Suprapubic skin (tissue), 4 donors: ENCODE data around the gene CALML3. TPM values are rescaled to one million over a fixed set of nuclear protein-coding genes. Genes with fewer than 3 reads are reported as not detected.

Experiments used
- DNase-seq, 2 donors: peaks; one replicate each; pipeline ENCODE4 v3.0.0-alpha.2; 2019; ENCODE audit warnings: low spot score in 2 of 2
- H3K27ac ChIP-seq: fragments of 200-600 bp; sonication (generic); one replicate; pipeline ENCODE4 v1.5.1; 2019
- H3K27me3 ChIP-seq: fragments of 200-600 bp; sonication (generic); one replicate; pipeline ENCODE4 v1.5.1; 2019
- H3K36me3 ChIP-seq: fragments of 200-600 bp; sonication (generic); one replicate; pipeline ENCODE4 v1.5.1; 2019
- H3K4me1 ChIP-seq: fragments of 200-600 bp; sonication (generic); one replicate; pipeline ENCODE4 v1.5.1; 2019
- H3K4me3 ChIP-seq: fragments of 200-600 bp; sonication (generic); one replicate; pipeline ENCODE4 v1.5.1; 2019; ENCODE audit warnings: mild to moderate bottlenecking
- H3K9me3 ChIP-seq: fragments of 200-600 bp; sonication (generic); one replicate; pipeline ENCODE4 v1.5.1; 2019
- CTCF ChIP-seq, 2 donors: fragments of 200-600 bp in 1 of 2; fragments of 450-650 bp in 1 of 2; sonication (generic) in 1 of 2; IDR thresholded peaks; one replicate each; pipeline ENCODE4 v1.5.1; 2016 to 2019; ENCODE audit warnings: antibody characterized with exemption in 2 of 2, mild to moderate bottlenecking in 1 of 2, moderate library complexity in 1 of 2
- EP300 ChIP-seq: sonication (generic); formaldehyde crosslinking; IDR thresholded peaks from one replicate; pipeline ENCODE4 v1.6.1; 2017; ENCODE audit warnings: antibody characterized with exemption
- POLR2A ChIP-seq, 2 donors: fragments of 450-650 bp; IDR thresholded peaks; one replicate each; pipeline ENCODE4 v1.6.1; 2017; ENCODE audit warnings: antibody characterized with exemption in 2 of 2, mild to moderate bottlenecking in 2 of 2, moderate library complexity in 2 of 2
- POLR2AphosphoS5 ChIP-seq, 3 donors: sonication (generic); formaldehyde crosslinking; IDR thresholded peaks; one replicate each; pipeline ENCODE4 v1.6.1; 2017; ENCODE audit warnings: antibody characterized with exemption in 3 of 3
- WGBS: methylation state at CpG from one replicate; pipeline ENCODE4 v1.1.5; 2018; 5-methylcytosine and 5-hydroxymethylcytosine counted together
- total RNA-seq, 4 donors: library from RNA; depleted of rRNA; stranded (reverse); fragments of >200 nt; gene quantifications; one replicate each; pipeline ENCODE4 v1.1.0, GENCODE V29; 2016

The CALML3 gene
- total RNA-seq, 4 donors from 2014 or later: 27.4 to 296 (median 105) TPM

- DNase-seq: no peak
- Histone ChIP-seq H3K36me3 (no peaks in the 10 kb centered on the region), H3K9me3 (no peaks in the 10 kb centered on the region), H3K27ac (no peak overlapping the region), H3K27me3 (no peaks in the 10 kb centered on the region), H3K4me1 (peaks cover 25% of the 10 kb centered on the region), H3K4me3 (no peak overlapping the region)
- TF ChIP-seq POLR2A (IDR thresholded peaks at IDR 0.05) (no peak), CTCF (IDR thresholded peaks at IDR 0.05) (no peak), EP300 (no peak), POLR2AphosphoS5 (IDR thresholded peaks at IDR 0.05) (no peak)
- 79% methylated on average over 9 of the region's 10 CpGs for WGBS
Measured at GRCh38 chr10:5515948-5516761, 8.6 kb upstream of the CALML3 start.

- WGBS: 87% methylated on average over 5 of the region's 5 CpGs
- TF ChIP-seq EP300 (no peak), CTCF (IDR thresholded peaks at IDR 0.05) (no peak), POLR2A (IDR thresholded peaks at IDR 0.05) (no peak), POLR2AphosphoS5 (IDR thresholded peaks at IDR 0.05) (no peak)
- DNase-seq: no peak
Measured at GRCh38 chr10:5517546-5517945, 7.2 kb upstream of the CALML3 start.

DNA sequence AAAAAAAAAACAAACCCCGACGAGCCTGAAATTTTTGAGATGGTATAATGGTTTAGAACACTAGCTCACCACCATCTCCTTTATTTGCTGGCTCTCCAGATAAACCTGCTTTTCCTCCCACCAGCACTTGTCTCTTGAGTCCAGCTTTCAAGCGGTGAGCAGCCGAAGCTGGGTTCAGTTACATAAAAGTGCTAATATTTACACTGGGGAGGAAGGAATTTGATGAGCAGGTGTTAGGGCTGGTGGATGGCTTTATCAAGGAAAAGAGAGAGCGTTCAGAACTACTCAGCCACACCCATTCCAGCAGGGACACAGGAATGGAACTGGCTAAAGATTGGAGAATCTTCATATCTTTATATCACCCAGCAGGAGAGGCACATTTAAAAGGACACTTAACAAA, 6.6 kb upstream of the CALML3 start:
- no peaks in the 10 kb centered on the region for H3K36me3 ChIP-seq
- 74% methylated on average over 5 of the region's 5 CpGs for WGBS
- peak in 1 of 2 donors; percentile 28 for DNase-seq

More at GRCh38 chr10:5517546-5517945, 7.2 kb upstream of the CALML3 start:
- Histone ChIP-seq H3K4me3 (no peak overlapping the region), H3K4me1 (peaks cover 15% of the 10 kb centered on the region), H3K27me3 (no peaks in the 10 kb centered on the region), H3K27ac (no peak overlapping the region), H3K9me3 (no peaks in the 10 kb centered on the region), H3K36me3 (no peaks in the 10 kb centered on the region)

GRCh38 chr10:5519054-5519453, 5.7 kb upstream of the CALML3 start:
- no peak for TF ChIP-seq EP300
- no peak for DNase-seq
- Histone ChIP-seq H3K27me3 (no peaks in the 10 kb centered on the region), H3K27ac (no peak overlapping the region), H3K9me3 (no peaks in the 10 kb centered on the region), H3K36me3 (no peaks in the 10 kb centered on the region), H3K4me3 (no peak overlapping the region), H3K4me1 (no peaks in the 10 kb centered on the region)
- WGBS: 94% methylated on average over 3 of the region's 3 CpGs

More for the DNA sequence above, 6.6 kb upstream of the CALML3 start:
- no peaks in the 10 kb centered on the region for H3K9me3 ChIP-seq
- no peak overlapping the region for H3K27ac ChIP-seq
- no peak overlapping the region for H3K4me3 ChIP-seq
- peaks cover 9% of the 10 kb centered on the region for H3K4me1 ChIP-seq
- TF ChIP-seq POLR2A (IDR thresholded peaks at IDR 0.05): no peak
- TF ChIP-seq CTCF (IDR thresholded peaks at IDR 0.05): no peak
- TF ChIP-seq EP300: no peak
- no peak for TF ChIP-seq POLR2AphosphoS5 (IDR thresholded peaks at IDR 0.05)
- no peaks in the 10 kb centered on the region for H3K27me3 ChIP-seq

DNA sequence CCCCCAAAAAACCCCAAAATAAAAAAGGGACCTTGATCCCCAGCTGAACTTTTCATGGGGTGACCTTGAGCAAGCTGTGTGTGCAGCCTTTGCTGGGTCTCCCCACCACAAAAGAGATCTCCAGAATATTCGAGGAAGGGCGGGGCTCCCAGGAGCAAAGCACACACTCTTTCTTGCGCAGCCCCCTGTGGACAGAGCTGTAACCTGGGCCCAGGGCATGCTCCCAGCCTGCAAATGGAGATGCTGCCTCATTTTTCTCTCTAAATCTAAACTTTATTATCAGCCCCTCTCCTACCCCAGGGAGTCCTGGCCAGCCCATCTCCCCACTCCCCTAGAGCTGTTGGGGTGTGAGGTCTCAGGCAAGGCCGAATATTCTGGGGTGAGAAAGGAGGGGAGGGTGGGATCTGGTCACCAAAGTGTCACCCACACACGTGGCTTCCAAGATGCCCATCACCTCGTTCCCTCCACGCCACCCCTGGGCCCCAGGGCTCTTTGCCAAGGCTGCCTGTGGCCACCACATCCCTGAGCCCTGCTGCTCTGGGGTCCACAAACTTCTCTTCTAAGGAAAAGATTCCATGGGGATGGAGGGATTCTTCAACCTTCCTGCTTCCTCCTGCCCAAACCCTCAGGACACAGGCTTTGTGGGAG, 1.7 kb upstream of the CALML3 start:
- no peak for TF ChIP-seq EP300
- TF ChIP-seq POLR2AphosphoS5 (IDR thresholded peaks at IDR 0.05): no peak
- no peak for TF ChIP-seq CTCF (IDR thresholded peaks at IDR 0.05)
- TF ChIP-seq POLR2A (IDR thresholded peaks at IDR 0.05): no peak
- no peaks in the 10 kb centered on the region for H3K27me3 ChIP-seq
- peak; percentile 53 to 54 for DNase-seq
- H3K4me1 ChIP-seq: peaks cover 28% of the 10 kb centered on the region
- H3K4me3 ChIP-seq: no peak overlapping the region
- 76% methylated on average over 7 of the region's 7 CpGs for WGBS
- no peaks in the 10 kb centered on the region for H3K9me3 ChIP-seq
- no peaks in the 10 kb centered on the region for H3K36me3 ChIP-seq
- no peak overlapping the region for H3K27ac ChIP-seq
